T follicular helper cell (primary cell): ENCODE results near the gene PFN3.
"Not testable (repeated sequence)": the region's sequence is repeated elsewhere in the genome, so short reads cannot be mapped to it uniquely, and the experiment has no call there.

Source experiments
- DNase-seq: peaks from one replicate; pipeline ENCODE4 v3.0.0-alpha.2; 2020; ENCODE audit warnings: low read depth

PFN3 gene

GRCh38 chr5:177360740-177361139 is 39.7 kb downstream of the PFN3 start:
- DNase-seq: not testable (repeated sequence)

GRCh38 chr5:177359860-177360259 is 40.6 kb downstream of the PFN3 start:
- no peak for DNase-seq

GRCh38 chr5:177359451-177359851 is 41.0 kb downstream of the PFN3 start:
- DNase-seq: no peak

GRCh38 chr5:177358370-177358819 is 42.1 kb downstream of the PFN3 start:
- DNase-seq: no peak

GRCh38 chr5:177357459-177358351 is 42.8 kb downstream of the PFN3 start, which contains the start of gene RGS14:
Gene RGS14, plus strand, starts transcription at chr5:177357924. Its CDS starts 101 bp downstream, at chr5:177358025.
- peak; percentile 59 for DNase-seq

- no peak for DNase-seq
These were observed 43.4 kb downstream of the PFN3 start for GRCh38 chr5:177357146-177357458.

GRCh38 chr5:177356746-177357145 is 43.7 kb downstream of the PFN3 start:
- DNase-seq: no peak

GRCh38 chr5:177355868-177356168 is 44.6 kb downstream of the PFN3 start:
- DNase-seq: no peak

- no peak for DNase-seq
These were observed 45.1 kb downstream of the PFN3 start for GRCh38 chr5:177355162-177355867.

- no peak for DNase-seq
These were observed 45.8 kb downstream of the PFN3 start for GRCh38 chr5:177354711-177355110.

- no peak for DNase-seq
These were observed 46.2 kb downstream of the PFN3 start for GRCh38 chr5:177354256-177354655.

GRCh38 chr5:177353093-177353492 is 47.4 kb downstream of the PFN3 start:
- no peak for DNase-seq

- peak; percentile 88 for DNase-seq
These were observed 48.8 kb downstream of the PFN3 start, which contains the start of gene LMAN2 for GRCh38 chr5:177351392-177352329. Gene LMAN2, minus strand, starts transcription at chr5:177351668. Its CDS starts 21 bp downstream, at chr5:177351647.

GRCh38 chr5:177350776-177351391 is 49.6 kb downstream of the PFN3 start:
- DNase-seq: no peak
